HepG2 (cell line): ENCODE results near the gene ERC1. TPM values are rescaled to one million over a fixed set of nuclear protein-coding genes. Genes with fewer than 3 reads are reported as not detected.

Experiments
- ATAC-seq: fragments of 200-7000 bp; cut with Tn5 transposase; 3 replicates; pipeline ENCODE4 v1.9.1; 2020; ENCODE audit warnings: mild to moderate bottlenecking, moderate library complexity
- BruUV-seq: library from RNA; stranded (reverse); fragments of 400-500 nt; replicated peaks from 2 replicates; lab custom pipeline; 2021; lab: Mats Ljungman, UMichigan
- CTCF ChIA-PET: fragments of 300-600 bp; formaldehyde crosslinking; extraction: SDS; loops from one replicate; lab custom pipeline; 2021; ENCODE audit warnings: low total read pairs, inconsistent platforms, low intra/inter-chr PET ratio; lab: Yijun Ruan, JAX
- POLR2A ChIA-PET: fragments of 350-600 bp; sonication (Branson Sonifier 250); formaldehyde crosslinking; loops from one replicate; lab custom pipeline; 2020; ENCODE audit warnings: antibody characterized with exemption, inconsistent platforms; lab: Yijun Ruan, JAX
- DNase-seq: peaks from one replicate; pipeline ENCODE4 v3.0.0-alpha.2; 2015; ENCODE audit warnings: low spot score
- FAIRE-seq: peaks from 3 replicates; lab custom pipeline; 2011; peaks lifted over from hg19 to GRCh38; lab: Jason Lieb, UNC
- H2AFZ ChIP-seq: one replicate; pipeline ENCODE4 v1.6.1; 2011; ENCODE audit warnings: low read length, inconsistent platforms
- H3K27ac ChIP-seq: fragments of 300-600 bp; 3 replicates; pipeline ENCODE4 v1.8.0; 2011; ENCODE audit warnings: mixed run types, mild to moderate bottlenecking, mixed read lengths, low read length, inconsistent platforms; ENCODE audit not compliant: insufficient read depth; ENCODE audit errors: extremely low read length
- H3K27me3 ChIP-seq, 2 experiments: fragments of 200-600 bp in 1 of 2; 2 replicates in 1 of 2; 3 replicates in 1 of 2; pipeline versions ENCODE4 v1.6.0 to v1.8.0; 2011; ENCODE audit warnings: low read length in 2 of 2, mild to moderate bottlenecking in 2 of 2, moderate library complexity in 2 of 2, inconsistent platforms in 1 of 2; ENCODE audit not compliant: insufficient read depth in 2 of 2, control insufficient read depth in 1 of 2
- H3K36me3 ChIP-seq, 2 experiments: fragments of 200-600 bp in 1 of 2; replicated peaks in 1 of 2; 2 replicates in 1 of 2; 3 replicates in 1 of 2; pipeline versions ENCODE4 v1.5.1 to v1.8.0; 2011; ENCODE audit warnings: low read length in 2 of 2, inconsistent platforms in 1 of 2; ENCODE audit not compliant: insufficient read depth in 2 of 2, control insufficient read depth in 1 of 2
- H3K4me1 ChIP-seq: 2 replicates; pipeline ENCODE4 v1.5.1; 2012; ENCODE audit warnings: low read length, inconsistent platforms; ENCODE audit not compliant: insufficient read depth
- H3K4me2 ChIP-seq: 2 replicates; pipeline ENCODE4 v1.6.0; 2011; ENCODE audit warnings: low read depth, low read length, inconsistent platforms
- H3K4me3 ChIP-seq, 3 experiments: fragments of 200-600 bp in 1 of 3; sonication (generic), shearing (Covaris generic) in 1 of 3; replicated peaks in 1 of 3; 2 replicates each; pipeline ENCODE4 v1.5.1; 2011 to 2016; ENCODE audit warnings: low read length in 3 of 3, inconsistent platforms in 2 of 3, low read depth in 2 of 3, mild to moderate bottlenecking in 2 of 3, control low read depth in 1 of 3, mixed read lengths in 1 of 3; ENCODE audit not compliant: insufficient read depth in 1 of 3
- H3K79me2 ChIP-seq: one replicate; pipeline ENCODE4 v1.6.1; 2011; ENCODE audit warnings: low read length, inconsistent platforms; ENCODE audit not compliant: insufficient read depth
- H3K9ac ChIP-seq: 2 replicates; pipeline ENCODE4 v1.6.0; 2011; ENCODE audit warnings: mild to moderate bottlenecking, low read depth, low read length, inconsistent platforms; ENCODE audit not compliant: insufficient read depth
- H3K9me3 ChIP-seq: 2 replicates; pipeline ENCODE4 v1.5.1; 2012; ENCODE audit warnings: mild to moderate bottlenecking, low read length
- H4K20me1 ChIP-seq: 2 replicates; pipeline ENCODE4 v1.6.0; 2011; ENCODE audit warnings: inconsistent platforms, mild to moderate bottlenecking, low read length, moderate library complexity; ENCODE audit not compliant: insufficient read depth
- BORCS8-MEF2B ChIP-seq: sonication (generic); formaldehyde crosslinking; IDR thresholded peaks from 2 replicates; pipeline ENCODE4 v1.8.0; 2022; ENCODE audit warnings: mild to moderate bottlenecking, missing genetic modification reagents
- GATA4 ChIP-seq: sonication (generic); IDR thresholded peaks from 2 replicates; pipeline ENCODE4 v1.6.1; 2016; ENCODE audit warnings: antibody characterized with exemption, low read depth, borderline replicate concordance
- MAFF ChIP-seq: IDR thresholded peaks from 2 replicates; pipeline ENCODE4 v1.6.1; 2011; ENCODE audit warnings: low read depth, low read length, improper control_type of control experiment
- PAX8 ChIP-seq: sonication (generic); formaldehyde crosslinking; IDR thresholded peaks from 2 replicates; pipeline ENCODE4 v1.8.0; 2022; ENCODE audit warnings: mild to moderate bottlenecking, missing genetic modification reagents, borderline replicate concordance
- RFX3 ChIP-seq: IDR thresholded peaks from 2 replicates; pipeline ENCODE4 v1.6.1; 2016; ENCODE audit warnings: missing biosample characterization, missing genetic modification reagents
- SMYD3 ChIP-seq: sonication (generic); formaldehyde crosslinking; IDR thresholded peaks from 2 replicates; pipeline ENCODE4 v1.8.1; 2023; ENCODE audit warnings: mild to moderate bottlenecking, missing genetic modification reagents
- ZBTB38 ChIP-seq: sonication (generic); formaldehyde crosslinking; IDR thresholded peaks from 2 replicates; pipeline ENCODE4 v1.5.1; 2020; ENCODE audit warnings: mild to moderate bottlenecking, missing genetic modification reagents
- ZC3H4 ChIP-seq: sonication (generic); formaldehyde crosslinking; IDR thresholded peaks from 2 replicates; pipeline ENCODE4 v1.4.0; 2020; ENCODE audit warnings: missing genetic modification reagents, borderline replicate concordance
- ZNF10 ChIP-seq: sonication (generic); formaldehyde crosslinking; IDR thresholded peaks from 2 replicates; pipeline ENCODE4 v1.4.0; 2020; ENCODE audit warnings: mild to moderate bottlenecking, low read depth, missing genetic modification reagents, borderline replicate concordance
- ZNF510 ChIP-seq: sonication (generic); formaldehyde crosslinking; IDR thresholded peaks from 2 replicates; pipeline ENCODE4 v1.4.0; 2020; ENCODE audit warnings: low read depth, mild to moderate bottlenecking, missing genetic modification reagents
- ZNF720 ChIP-seq: sonication (generic); formaldehyde crosslinking; IDR thresholded peaks from 2 replicates; pipeline ENCODE4 v1.4.0; 2020; ENCODE audit warnings: missing genetic modification reagents
- ZNF737 ChIP-seq: sonication (generic); formaldehyde crosslinking; IDR thresholded peaks from 2 replicates; pipeline ENCODE4 v1.5.0; 2020; ENCODE audit warnings: missing genetic modification reagents, mild to moderate bottlenecking, borderline replicate concordance
- WGBS: methylation state at CpG from one replicate; pipeline ENCODE4 v1.1.6; 2017; ENCODE audit warnings: low lambda C conversion rate; 5-methylcytosine and 5-hydroxymethylcytosine counted together
- in situ Hi-C: cut with HindIII; loops from 2 replicates; pipeline ENCODE4 v1.10.0; 2017; ENCODE audit warnings: low pct_unique_long_range_greater_than_20kb; ENCODE audit not compliant: extremely low pct_ligation_motif_present
- intact Hi-C: fragments of 100-400 bp; cut with micrococcal nuclease; formaldehyde crosslinking; loops from one replicate; pipeline ENCODE4 v1.10.0; 2022; ENCODE audit not compliant: unreplicated experiment
- polyA plus RNA-seq, 8 experiments: library from polyadenylated mRNA; depleted of rRNA in 3 of 8; stranded (reverse) in 7 of 8; unstranded in 1 of 8; fragments of >200 nt; fragmentation: Illumina TruSeq in 4 of 8; extraction: Trizol in 4 of 8; gene quantifications; 2 replicates each; pipeline versions ENCODE4 v1.2.1 to v1.2.3, GENCODE V29; 2011 to 2016; ENCODE audit warnings: low read depth in 4 of 8, missing spikeins in 1 of 8, mixed read lengths in 1 of 8; ENCODE audit not compliant: insufficient read depth in 1 of 8
- total RNA-seq, 5 experiments: library from RNA; depleted of rRNA; stranded (reverse); fragments of >200 nt; fragmentation: Illumina TruSeq; extraction: Trizol; gene quantifications; 2 replicates each; pipeline ENCODE4 v1.2.3, GENCODE V29; 2016; ENCODE audit warnings: low read depth in 1 of 5
- TF ChIP-seq, protein P1 (sequence below): sonication (generic); formaldehyde crosslinking; IDR thresholded peaks from 2 replicates; pipeline ENCODE4 v1.8.0; 2022; ENCODE audit warnings: mild to moderate bottlenecking, missing genetic modification reagents, moderate library complexity
- TF ChIP-seq, protein P2 (sequence below): IDR thresholded peaks from 2 replicates; pipeline ENCODE4 v1.6.1; 2018; ENCODE audit warnings: missing genetic modification reagents
- TF ChIP-seq, protein P3 (sequence below): sonication (generic); formaldehyde crosslinking; IDR thresholded peaks from 2 replicates; pipeline ENCODE4 v1.5.0; 2020; ENCODE audit warnings: missing genetic modification reagents, mild to moderate bottlenecking, borderline replicate concordance
- TF ChIP-seq, protein P4 (sequence below): sonication (generic); formaldehyde crosslinking; IDR thresholded peaks from 2 replicates; pipeline ENCODE4 v1.5.0; 2020; ENCODE audit warnings: missing genetic modification reagents, mild to moderate bottlenecking, borderline replicate concordance

ERC1 gene
- total and polyA plus RNA-seq, 2 of the 13 experiments (the other 11 are each of a cell fraction or from before 2014, with no cell fraction given): 6.1 to 12.4 TPM

DNA sequence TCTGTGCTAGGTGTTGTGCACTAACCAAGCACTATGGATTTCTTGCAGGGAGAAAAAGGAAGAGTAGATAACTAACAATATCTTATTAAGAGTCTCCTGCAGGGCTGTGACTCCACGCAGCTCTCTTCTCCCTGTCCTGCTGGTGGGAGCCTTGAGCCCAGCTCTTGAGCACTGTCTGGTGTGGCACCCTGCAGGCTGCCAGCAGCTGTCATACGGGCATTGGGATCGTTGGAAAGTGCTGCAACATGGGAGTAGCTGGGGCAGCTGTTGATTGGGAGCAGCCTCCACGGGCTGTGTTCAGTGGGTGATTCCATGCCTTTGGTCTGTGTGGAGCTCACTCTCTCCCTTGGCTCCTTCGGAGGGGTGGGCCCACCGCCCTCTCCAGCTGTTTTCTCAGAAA lies 478.0 kb downstream of the ERC1 start:
- BruUV-seq: no TSS peak
- H3K9ac ChIP-seq: no peak overlapping the region
- H3K4me1 ChIP-seq: peaks cover 5% of the 10 kb centered on the region; the same call in 1 of the 2 replicates
- ATAC-seq (no peak), FAIRE-seq (no peak), DNase-seq (no peak)
- no peaks in the 10 kb centered on the region for H3K36me3 ChIP-seq
- intact Hi-C loops: no loop called here
- H3K4me3 ChIP-seq: no peak overlapping the region
- H4K20me1 ChIP-seq: no peaks in the 10 kb centered on the region
- WGBS: 97% methylated on average over 5 of the region's 6 CpGs
- no peak overlapping the region for H3K4me2 ChIP-seq
- ChIA-PET POLR2A (no interaction called here), CTCF (no interaction called here)
- no peaks in the 10 kb centered on the region for H3K79me2 ChIP-seq
- no peak overlapping the region for H2AFZ ChIP-seq
- H3K9me3 ChIP-seq: no peaks in the 10 kb centered on the region
- no peak overlapping the region for H3K27ac ChIP-seq
- H3K27me3 ChIP-seq: no peaks in the 10 kb centered on the region
- TF ChIP-seq, protein P1, sequence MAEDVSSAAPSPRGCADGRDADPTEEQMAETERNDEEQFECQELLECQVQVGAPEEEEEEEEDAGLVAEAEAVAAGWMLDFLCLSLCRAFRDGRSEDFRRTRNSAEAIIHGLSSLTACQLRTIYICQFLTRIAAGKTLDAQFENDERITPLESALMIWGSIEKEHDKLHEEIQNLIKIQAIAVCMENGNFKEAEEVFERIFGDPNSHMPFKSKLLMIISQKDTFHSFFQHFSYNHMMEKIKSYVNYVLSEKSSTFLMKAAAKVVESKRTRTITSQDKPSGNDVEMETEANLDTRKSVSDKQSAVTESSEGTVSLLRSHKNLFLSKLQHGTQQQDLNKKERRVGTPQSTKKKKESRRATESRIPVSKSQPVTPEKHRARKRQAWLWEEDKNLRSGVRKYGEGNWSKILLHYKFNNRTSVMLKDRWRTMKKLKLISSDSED (CRISPR knock-in tag): no peak
- TF ChIP-seq ZBTB38 (CRISPR knock-in tag) (no peak), ZNF510 (CRISPR knock-in tag) (no peak)
- in situ Hi-C loops: no loop called here

DNA sequence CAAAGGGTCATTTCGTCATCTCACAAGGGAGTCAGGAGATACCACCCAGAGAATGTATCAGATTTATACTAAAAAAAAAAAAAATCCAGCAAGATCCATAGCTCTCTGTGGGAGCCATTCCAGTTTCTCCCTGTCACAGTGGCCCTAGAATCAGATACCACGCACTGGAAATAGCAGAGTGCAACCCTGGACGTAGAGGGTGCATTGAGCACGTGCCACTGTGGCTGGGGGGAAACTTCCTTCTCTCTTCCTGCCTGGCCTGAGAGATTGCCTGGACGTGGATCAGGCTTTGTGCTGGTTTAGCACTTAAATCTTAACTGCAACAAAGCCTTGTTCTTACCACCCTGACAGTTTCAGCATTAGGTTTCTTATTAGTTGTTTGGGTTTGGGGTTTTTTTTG lies 479.0 kb downstream of the ERC1 start:
- H2AFZ ChIP-seq: no peak overlapping the region
- H3K27me3 ChIP-seq: no peaks in the 10 kb centered on the region
- FAIRE-seq (no peak), ATAC-seq (no peak), DNase-seq (no peak)
- H4K20me1 ChIP-seq: no peaks in the 10 kb centered on the region
- no TSS peak for BruUV-seq
- peaks cover 7% of the 10 kb centered on the region; the same call in 1 of the 2 replicates for H3K4me1 ChIP-seq
- no peak overlapping the region for H3K9ac ChIP-seq
- intact Hi-C loops: no loop called here
- H3K36me3 ChIP-seq: no peaks in the 10 kb centered on the region
- POLR2A ChIA-PET: no interaction called here
- CTCF ChIA-PET: no interaction called here
- H3K9me3 ChIP-seq: no peaks in the 10 kb centered on the region
- 88% methylated on average over 5 of the region's 5 CpGs for WGBS
- H3K4me3 ChIP-seq: no peak overlapping the region
- H3K4me2 ChIP-seq: no peak overlapping the region
- no peak overlapping the region for H3K27ac ChIP-seq
- in situ Hi-C loops: no loop called here
- H3K79me2 ChIP-seq: no peaks in the 10 kb centered on the region
- no peak for TF ChIP-seq GATA4
- TF ChIP-seq, protein P2, sequence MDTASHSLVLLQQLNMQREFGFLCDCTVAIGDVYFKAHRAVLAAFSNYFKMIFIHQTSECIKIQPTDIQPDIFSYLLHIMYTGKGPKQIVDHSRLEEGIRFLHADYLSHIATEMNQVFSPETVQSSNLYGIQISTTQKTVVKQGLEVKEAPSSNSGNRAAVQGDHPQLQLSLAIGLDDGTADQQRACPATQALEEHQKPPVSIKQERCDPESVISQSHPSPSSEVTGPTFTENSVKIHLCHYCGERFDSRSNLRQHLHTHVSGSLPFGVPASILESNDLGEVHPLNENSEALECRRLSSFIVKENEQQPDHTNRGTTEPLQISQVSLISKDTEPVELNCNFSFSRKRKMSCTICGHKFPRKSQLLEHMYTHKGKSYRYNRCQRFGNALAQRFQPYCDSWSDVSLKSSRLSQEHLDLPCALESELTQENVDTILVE (CRISPR knock-in tag): no peak
- no peak for TF ChIP-seq ZC3H4 (CRISPR knock-in tag)
- no peak for TF ChIP-seq ZNF10 (CRISPR knock-in tag)
- TF ChIP-seq, protein P3, sequence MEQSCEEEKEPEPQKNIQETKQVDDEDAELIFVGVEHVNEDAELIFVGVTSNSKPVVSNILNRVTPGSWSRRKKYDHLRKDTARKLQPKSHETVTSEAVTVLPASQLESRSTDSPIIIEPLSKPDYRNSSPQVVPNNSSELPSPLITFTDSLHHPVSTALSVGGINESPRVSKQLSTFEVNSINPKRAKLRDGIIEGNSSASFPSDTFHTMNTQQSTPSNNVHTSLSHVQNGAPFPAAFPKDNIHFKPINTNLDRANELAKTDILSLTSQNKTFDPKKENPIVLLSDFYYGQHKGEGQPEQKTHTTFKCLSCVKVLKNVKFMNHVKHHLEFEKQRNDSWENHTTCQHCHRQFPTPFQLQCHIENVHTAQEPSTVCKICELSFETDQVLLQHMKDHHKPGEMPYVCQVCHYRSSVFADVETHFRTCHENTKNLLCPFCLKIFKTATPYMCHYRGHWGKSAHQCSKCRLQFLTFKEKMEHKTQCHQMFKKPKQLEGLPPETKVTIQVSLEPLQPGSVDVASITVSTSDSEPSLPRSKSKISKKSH (CRISPR knock-in tag): no peak
- no peak for TF ChIP-seq MAFF
- no peak for TF ChIP-seq RFX3
- no peak for TF ChIP-seq ZNF737 (CRISPR knock-in tag)
- TF ChIP-seq PAX8 (CRISPR knock-in tag): no peak
- TF ChIP-seq BORCS8-MEF2B (CRISPR knock-in tag): no peak
- TF ChIP-seq SMYD3 (CRISPR knock-in tag): no peak
- TF ChIP-seq, protein P4, sequence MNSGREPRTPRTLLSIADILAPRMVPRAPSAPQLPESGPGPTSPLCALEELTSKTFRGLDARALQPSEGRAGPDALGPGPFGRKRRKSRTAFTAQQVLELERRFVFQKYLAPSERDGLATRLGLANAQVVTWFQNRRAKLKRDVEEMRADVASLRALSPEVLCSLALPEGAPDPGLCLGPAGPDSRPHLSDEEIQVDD (CRISPR knock-in tag): no peak
- TF ChIP-seq ZNF720 (CRISPR knock-in tag): no peak
